ENCODE data around the gene KCTD10.

KCTD10 gene

DNA sequence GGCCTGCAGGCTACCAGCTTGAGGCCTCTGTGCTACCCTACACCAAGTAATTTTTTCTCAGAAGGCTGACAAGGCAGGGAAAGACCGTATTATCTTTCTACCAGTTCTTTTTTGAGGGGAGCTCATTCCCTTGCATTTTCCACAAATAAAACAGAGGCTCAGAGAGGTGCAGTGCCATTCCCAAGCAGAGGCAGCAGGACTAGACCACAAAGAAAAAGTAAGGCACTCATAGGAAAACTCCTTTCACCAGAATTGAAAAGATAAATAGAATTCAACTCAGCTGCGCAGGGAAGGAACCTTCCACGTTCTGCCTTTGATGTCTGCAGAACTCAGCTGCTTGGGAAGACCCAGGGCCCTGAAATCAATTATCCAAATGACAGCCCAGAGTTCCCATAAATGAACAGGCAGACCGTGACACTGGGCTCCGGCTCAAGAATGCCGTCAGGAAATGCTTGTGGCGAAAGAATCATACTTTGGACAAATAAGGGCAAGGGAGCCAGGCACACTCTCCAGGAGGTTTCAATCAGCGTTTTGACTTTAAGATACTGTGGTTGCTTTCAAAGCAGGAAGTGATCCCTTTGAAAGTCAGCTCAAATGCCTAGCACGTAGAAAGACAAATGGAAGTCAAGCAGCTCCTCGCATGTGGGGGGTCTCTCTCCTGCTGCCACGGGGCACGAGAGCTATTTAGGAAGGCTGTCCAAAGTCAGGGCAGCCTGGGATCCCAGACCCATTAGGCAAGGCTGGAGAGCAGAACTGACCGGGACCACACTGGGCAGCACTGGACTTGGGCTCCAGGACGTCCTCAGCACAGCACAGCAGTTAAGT is 14.0 kb downstream of the KCTD10 start:
- Histone ChIP-seq H3K27me3 (ENCODE audit: insufficient read depth, poor library complexity, severe bottlenecking) (no peaks in the 10 kb centered on the region), H3K4me3 (replicated peaks; ENCODE audit: insufficient read depth, low read length) (no peak overlapping the region), H3K27ac (replicated peaks) (no peak overlapping the region)
- no peak for DNase-seq (ENCODE audit: low read depth in 1 of 2, low spot score in 1 of 2)
- TF ChIP-seq, protein P1, sequence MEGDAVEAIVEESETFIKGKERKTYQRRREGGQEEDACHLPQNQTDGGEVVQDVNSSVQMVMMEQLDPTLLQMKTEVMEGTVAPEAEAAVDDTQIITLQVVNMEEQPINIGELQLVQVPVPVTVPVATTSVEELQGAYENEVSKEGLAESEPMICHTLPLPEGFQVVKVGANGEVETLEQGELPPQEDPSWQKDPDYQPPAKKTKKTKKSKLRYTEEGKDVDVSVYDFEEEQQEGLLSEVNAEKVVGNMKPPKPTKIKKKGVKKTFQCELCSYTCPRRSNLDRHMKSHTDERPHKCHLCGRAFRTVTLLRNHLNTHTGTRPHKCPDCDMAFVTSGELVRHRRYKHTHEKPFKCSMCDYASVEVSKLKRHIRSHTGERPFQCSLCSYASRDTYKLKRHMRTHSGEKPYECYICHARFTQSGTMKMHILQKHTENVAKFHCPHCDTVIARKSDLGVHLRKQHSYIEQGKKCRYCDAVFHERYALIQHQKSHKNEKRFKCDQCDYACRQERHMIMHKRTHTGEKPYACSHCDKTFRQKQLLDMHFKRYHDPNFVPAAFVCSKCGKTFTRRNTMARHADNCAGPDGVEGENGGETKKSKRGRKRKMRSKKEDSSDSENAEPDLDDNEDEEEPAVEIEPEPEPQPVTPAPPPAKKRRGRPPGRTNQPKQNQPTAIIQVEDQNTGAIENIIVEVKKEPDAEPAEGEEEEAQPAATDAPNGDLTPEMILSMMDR (IDR thresholded peaks at IDR 0.05; ENCODE audit: insufficient read depth, low read length), result no peak
- no peak for TF ChIP-seq GABPA (IDR thresholded peaks at IDR 0.05; ENCODE audit: low read depth)
- TF ChIP-seq, protein P2, sequence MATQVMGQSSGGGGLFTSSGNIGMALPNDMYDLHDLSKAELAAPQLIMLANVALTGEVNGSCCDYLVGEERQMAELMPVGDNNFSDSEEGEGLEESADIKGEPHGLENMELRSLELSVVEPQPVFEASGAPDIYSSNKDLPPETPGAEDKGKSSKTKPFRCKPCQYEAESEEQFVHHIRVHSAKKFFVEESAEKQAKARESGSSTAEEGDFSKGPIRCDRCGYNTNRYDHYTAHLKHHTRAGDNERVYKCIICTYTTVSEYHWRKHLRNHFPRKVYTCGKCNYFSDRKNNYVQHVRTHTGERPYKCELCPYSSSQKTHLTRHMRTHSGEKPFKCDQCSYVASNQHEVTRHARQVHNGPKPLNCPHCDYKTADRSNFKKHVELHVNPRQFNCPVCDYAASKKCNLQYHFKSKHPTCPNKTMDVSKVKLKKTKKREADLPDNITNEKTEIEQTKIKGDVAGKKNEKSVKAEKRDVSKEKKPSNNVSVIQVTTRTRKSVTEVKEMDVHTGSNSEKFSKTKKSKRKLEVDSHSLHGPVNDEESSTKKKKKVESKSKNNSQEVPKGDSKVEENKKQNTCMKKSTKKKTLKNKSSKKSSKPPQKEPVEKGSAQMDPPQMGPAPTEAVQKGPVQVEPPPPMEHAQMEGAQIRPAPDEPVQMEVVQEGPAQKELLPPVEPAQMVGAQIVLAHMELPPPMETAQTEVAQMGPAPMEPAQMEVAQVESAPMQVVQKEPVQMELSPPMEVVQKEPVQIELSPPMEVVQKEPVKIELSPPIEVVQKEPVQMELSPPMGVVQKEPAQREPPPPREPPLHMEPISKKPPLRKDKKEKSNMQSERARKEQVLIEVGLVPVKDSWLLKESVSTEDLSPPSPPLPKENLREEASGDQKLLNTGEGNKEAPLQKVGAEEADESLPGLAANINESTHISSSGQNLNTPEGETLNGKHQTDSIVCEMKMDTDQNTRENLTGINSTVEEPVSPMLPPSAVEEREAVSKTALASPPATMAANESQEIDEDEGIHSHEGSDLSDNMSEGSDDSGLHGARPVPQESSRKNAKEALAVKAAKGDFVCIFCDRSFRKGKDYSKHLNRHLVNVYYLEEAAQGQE (IDR thresholded peaks at IDR 0.05; ENCODE audit: insufficient replicate concordance, low read depth), result no peak
- TF ChIP-seq POLR2AphosphoS5 (IDR thresholded peaks at IDR 0.05; ENCODE audit: low read depth), result no peak
- no peak for TF ChIP-seq SPI1 (IDR thresholded peaks at IDR 0.05; ENCODE audit: borderline replicate concordance, low read depth)

DNA sequence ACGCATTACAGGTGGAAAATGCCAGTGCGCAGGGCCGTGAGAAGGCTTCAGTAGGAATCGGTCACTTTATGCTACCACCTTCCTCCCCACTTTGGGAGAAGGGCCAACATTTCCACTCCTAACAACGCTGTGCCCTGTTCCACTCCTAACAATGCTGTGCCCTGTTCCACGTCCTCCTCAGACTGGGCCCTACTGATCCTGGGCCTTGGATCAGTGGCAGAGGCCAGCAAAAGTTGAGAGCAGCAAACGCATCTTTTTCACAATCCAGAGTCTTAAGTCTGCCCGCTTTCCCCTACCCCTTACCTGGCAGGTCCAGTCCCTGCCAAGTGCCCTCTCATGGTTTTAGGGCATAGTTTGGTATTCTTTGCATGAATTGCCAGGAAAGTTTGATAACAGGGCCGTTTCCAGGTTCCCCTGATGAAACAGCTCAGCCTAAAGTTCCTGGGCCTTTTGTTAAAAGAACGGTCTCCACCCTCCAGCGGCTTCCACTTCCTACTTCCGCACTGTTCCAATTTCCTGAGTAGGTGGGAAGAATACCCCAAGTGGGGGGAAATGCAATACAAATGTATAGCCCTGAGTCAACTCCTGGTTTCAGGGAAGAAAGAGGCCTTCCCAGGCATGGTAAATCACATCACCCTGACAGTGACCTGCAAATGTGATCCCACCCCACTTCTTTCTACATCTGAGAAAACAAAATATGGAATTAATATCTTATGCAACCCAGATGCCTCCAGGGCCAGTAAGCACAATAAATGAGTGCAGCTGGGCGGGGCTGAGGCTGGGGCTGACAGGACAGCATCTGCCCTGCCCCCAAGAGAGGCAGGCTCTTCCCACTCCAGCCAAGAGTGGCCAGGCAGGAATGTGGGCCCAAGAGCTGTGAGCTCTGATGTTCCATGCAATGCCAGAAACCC is 15.0 kb downstream of the KCTD10 start:
- no peaks in the 10 kb centered on the region for H3K27me3 ChIP-seq (ENCODE audit: insufficient read depth, poor library complexity, severe bottlenecking)
- H3K27ac ChIP-seq (replicated peaks), result peak overlapping the region; percentile 74
- no peak for DNase-seq (ENCODE audit: low read depth in 1 of 2, low spot score in 1 of 2)
- TF ChIP-seq POLR2AphosphoS5 (IDR thresholded peaks at IDR 0.05; ENCODE audit: low read depth) (no peak), GABPA (IDR thresholded peaks at IDR 0.05; ENCODE audit: low read depth) (no peak), SPI1 (IDR thresholded peaks at IDR 0.05; ENCODE audit: borderline replicate concordance, low read depth) (no peak)
- TF ChIP-seq, protein P2 (IDR thresholded peaks at IDR 0.05; ENCODE audit: insufficient replicate concordance, low read depth), result no peak
- TF ChIP-seq, protein P1 (IDR thresholded peaks at IDR 0.05; ENCODE audit: insufficient read depth, low read length), result no peak
- H3K4me3 ChIP-seq (replicated peaks; ENCODE audit: insufficient read depth, low read length), result no peak overlapping the region

DNA sequence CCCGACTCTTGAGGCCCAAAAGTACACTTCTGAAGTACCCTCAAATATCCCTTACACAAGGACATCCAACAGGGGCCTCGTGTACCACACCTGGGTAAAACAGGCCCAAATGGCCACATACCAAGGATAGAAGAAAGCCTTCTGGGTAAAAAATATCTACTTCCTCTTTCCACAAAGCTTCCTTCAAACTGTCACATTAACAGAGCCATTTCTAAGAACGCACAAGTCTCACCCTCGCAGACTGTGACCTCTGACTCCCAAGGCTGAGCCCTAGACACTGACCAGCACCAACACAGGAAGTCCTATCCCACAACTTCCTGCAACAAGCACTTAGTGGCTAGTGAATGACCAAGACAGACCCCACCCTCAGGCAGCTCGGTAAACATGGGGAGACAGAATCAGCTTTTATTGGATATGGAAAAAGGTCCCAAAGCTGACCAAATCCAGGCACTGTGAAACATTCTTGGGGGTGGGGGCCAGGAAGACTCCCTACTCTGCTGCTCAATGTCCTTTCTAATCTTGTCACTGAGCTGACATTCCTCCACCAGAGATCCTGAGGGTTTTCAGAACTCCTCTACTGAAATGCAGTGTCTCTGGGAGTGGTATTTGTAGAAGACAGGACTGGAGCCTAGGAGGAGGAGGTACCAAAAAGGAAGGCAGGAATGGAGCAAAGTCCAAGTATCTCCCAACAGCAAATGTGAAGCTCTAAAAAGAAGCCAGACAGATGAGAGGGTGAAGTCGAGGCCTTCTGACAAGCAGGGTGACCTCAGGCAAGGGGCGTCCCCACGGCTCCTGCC is 15.9 kb downstream of the KCTD10 start:
- Histone ChIP-seq H3K27me3 (ENCODE audit: insufficient read depth, poor library complexity, severe bottlenecking) (no peaks in the 10 kb centered on the region), H3K4me3 (replicated peaks; ENCODE audit: insufficient read depth, low read length) (no peak overlapping the region), H3K27ac (replicated peaks) (peak overlapping the region; percentile 74)
- TF ChIP-seq GABPA (IDR thresholded peaks at IDR 0.05; ENCODE audit: low read depth) (no peak), POLR2AphosphoS5 (IDR thresholded peaks at IDR 0.05; ENCODE audit: low read depth) (peak; percentile 35; the same call in 1 of the 2 replicates)
- TF ChIP-seq, protein P1 (IDR thresholded peaks at IDR 0.05; ENCODE audit: insufficient read depth, low read length), result no peak
- peak; percentile 29 to 49 for DNase-seq (ENCODE audit: low read depth in 1 of 2, low spot score in 1 of 2)

All from HL-60 (cell line).